DMS53 treated with DMSO at 0.1 percent for 48 hours (cell line): ENCODE results near the gene PDYN.

ENCODE experiments used
- DNase-seq: peaks from one replicate; lab custom pipeline; 2025; ENCODE audit not compliant: unreplicated experiment; lab: John Stamatoyannopoulos, UW

Gene PDYN

GRCh38 chr20:1952737-1953530 is 40.9 kb downstream of the PDYN start:
- DNase-seq, result no peak

- DNase-seq, result no peak
Observed at GRCh38 chr20:1951436-1952115, 42.3 kb downstream of the PDYN start.

DNA sequence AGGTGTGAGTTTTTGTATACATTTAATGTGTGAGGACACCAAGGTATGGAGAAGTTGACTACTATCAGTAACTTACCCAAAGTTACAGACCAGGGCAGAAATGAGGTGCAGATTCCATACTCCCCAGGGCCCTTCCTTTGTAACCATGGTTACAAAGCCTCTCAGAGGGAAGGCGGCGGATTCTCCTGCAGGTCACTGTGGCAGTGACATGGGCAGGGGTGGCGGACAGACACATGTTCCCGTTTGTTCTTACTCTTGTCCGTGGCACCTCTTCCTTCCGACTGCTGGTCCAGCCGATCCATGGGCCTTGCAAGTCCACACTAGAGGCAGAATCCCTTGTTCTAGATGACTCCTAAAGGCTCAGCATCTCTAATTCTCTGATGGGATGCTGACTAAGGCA is 43.0 kb downstream of the PDYN start:
- DNase-seq, result no peak

DNA sequence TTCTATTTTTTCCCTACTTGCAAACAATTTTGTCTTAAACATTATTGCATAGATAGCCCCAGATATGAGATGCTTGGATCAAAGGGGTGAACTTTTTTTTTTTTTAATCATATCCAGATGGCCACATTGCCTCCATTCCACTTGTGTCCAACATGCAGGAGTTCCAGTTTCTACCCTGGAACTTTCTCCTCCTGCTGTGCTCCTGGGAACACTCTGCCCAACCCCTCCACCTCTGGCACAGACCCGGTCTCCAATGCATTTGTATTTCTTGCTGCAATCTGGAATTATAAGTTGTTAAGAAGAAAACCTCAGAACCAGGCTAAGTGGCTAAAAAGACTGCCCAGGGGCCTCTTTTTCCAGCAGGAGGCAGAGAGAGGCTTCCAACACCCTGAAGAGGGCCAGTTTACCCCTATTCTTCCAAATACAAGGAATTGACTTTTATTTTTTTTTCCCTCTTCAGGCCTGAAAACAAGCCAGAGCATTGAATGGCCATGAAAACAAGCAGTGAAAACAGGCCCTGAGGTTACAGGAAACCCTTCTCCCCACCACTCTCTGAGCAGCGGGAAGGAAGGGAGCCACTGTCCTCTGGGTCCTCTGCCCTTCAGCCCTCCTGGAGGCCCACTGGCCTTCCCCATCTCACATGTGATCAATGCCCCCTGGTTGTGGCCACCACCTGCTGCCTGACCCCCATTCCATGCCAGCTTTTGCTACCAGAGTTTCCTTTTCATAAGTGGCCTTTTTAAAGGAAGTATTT is 44.3 kb downstream of the PDYN start:
- no peak for DNase-seq

GRCh38 chr20:1947535-1947846 is 46.4 kb downstream of the PDYN start:
- DNase-seq, result no peak

DNA sequence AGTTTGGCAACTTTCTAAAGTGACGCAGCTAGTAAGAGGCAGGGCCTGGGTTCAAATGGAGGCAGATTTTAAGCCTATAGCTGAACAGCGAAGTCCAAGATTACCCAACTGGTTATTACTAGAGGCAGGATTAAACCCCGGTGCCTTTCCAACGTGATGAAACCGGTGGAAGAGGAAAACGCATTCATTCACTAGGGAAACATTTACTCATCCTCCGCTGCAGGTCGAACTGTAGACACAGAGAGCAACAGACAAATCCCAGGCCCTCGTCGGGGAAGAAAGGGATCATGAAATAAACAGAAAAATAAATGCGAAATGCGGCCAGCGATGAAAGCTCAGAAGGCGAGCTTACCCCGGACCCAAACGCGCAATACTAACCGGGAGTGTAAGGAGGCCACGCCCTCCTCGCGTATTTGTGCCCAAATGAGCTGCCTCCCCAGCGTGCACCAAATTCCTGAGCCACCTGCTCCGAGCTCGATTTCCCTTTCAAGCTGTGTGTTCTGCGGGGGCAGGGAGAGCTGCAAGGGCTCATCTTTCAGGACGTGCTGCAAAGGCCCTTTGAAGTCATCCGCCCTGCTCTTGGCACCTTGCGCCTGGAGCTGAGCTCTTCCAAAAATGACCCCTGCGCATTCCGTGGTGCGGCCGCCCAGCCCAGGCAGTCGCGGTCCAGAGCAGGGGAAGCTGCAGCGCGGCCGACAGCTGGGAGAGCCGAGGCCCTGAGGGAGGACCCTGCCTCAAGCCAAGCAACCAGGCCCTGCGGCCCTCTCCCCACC is 46.9 kb downstream of the PDYN start:
- no peak for DNase-seq

DNA sequence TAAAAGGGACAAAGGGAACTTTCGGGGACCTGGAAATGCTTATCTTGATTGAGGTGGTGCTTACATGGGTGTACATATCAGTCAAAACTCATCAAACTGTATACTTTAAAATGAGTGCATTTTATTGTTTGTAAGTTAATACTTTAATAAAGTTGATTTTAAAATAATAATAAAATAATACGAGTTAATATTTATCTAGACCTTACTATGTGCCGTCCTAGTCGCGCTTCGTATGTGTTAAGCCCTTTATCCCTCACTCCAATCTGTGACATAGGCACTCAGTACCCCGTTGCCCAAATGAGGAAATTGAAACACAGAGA is 47.5 kb downstream of the PDYN start:
- DNase-seq, result no peak

DNA sequence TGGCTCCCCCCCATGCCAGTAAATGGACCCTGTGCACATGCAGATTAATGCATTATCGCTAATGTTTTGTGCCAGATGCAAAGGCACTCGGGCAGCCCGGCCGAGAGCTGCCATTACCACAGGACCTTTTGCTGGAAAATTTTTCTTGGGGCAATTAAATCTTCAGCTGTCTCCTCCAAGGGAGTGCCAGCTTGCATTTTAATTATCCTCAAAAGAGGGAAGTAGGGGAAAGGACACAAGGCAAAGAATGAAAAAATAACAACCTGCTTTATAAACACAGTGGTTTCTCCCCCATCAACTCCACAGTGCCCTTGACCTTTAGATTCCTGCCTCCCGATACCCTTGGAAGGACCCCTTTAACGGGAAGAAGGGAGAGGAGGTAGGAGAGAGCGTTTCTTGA is 48.2 kb downstream of the PDYN start:
- DNase-seq, result no peak

DNA sequence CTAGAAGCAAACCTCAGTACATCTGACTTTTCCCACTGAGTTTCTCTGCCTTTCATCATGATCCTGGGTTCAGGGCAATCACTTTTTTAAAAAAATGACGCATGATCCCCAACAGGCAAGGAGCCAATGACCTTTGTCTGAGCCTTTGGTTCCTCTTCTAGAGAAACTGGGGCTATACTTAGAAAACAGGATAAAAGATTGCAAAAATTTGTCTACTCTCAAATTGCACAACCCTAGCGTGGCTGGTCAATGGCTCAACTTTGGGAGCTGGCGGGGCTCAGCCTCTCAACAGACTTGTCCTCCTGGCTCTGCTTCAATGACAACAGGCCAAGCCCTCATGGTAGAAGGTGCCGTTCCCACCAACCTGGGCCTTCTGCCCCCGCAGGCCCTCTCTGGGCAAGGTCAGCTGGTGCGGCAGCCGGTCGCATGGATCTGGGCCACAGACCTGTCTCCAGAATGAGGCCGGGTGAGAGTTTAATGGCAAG is 48.7 kb downstream of the PDYN start:
- DNase-seq, result no peak

GRCh38 chr20:1944345-1945091 is 49.3 kb downstream of the PDYN start:
- no peak for DNase-seq

DNA sequence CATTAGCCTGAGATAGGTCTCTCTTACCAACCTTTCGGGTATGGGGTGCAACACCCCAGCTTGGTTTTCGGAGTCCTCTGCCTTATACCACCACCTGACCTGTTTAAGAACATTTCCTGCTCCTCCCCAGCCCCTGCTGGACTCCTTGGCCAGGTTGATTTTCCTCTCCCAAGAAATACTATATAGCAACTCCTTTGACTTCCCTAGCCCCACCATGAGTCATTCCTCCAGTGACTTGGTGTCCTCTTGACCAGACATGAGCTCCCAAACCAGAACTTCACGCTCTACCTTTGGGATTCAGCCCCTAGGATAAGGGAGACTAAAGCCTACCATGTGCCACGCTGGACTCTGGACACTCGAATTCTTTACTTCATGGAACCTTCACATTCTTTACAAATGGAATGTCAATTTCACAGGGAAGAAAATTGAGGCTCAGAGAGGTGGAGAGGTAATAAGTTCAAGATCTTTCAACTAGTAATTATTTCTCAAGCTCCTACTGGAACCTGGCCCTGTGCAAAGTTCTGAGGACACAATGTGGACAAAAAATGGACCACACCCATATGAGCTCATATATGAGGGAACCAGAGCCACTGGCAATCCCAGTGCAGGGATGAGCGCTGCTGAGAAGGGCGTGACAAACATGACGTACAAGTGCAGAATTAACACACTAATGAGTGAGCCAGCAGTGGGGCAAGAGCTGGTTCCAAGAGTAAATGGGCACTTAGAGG is 50.4 kb downstream of the PDYN start:
- DNase-seq, result no peak

- no peak for DNase-seq
Observed at GRCh38 chr20:1942486-1943274, 51.2 kb downstream of the PDYN start.

- no peak for DNase-seq
Observed at GRCh38 chr20:1942061-1942460, 51.8 kb downstream of the PDYN start.

DNA sequence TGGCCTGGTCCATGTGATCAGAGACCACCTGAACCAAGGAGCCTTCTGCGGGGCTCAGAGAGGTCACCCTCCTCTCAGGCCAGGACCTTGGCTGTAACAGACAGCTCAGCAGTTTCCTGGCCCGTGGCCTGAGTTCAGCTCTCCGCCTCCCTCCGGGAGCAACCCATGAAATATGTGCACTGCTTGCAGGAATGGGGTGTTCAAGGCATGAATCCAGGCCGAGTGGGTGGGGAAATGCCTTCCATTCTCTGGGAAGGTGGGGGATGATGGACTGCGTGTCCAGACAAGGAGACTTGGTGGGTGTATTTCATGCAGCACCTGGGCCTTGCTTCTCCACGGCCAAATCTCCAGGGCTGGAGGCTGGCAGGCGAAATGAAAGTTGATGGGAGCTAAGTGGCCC is 52.6 kb downstream of the PDYN start:
- DNase-seq, result no peak

GRCh38 chr20:1940581-1940980 is 53.3 kb downstream of the PDYN start:
- no peak for DNase-seq

DNA sequence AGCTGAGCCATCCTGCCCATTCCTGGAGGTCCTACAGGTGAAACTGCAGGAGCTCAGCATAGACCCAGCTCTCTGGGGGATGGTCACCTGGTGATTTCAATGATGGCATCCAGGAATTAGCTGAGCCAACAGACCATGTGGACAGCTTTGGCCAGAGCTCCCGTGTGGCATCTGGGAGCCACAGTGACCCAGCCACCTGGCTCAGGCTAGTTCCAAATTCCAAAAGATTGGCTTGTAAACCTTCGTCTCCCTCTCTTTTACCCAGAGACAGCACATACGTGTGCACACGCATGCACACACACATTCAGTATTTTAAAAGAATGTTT is 54.6 kb downstream of the PDYN start:
- no peak for DNase-seq

DNA sequence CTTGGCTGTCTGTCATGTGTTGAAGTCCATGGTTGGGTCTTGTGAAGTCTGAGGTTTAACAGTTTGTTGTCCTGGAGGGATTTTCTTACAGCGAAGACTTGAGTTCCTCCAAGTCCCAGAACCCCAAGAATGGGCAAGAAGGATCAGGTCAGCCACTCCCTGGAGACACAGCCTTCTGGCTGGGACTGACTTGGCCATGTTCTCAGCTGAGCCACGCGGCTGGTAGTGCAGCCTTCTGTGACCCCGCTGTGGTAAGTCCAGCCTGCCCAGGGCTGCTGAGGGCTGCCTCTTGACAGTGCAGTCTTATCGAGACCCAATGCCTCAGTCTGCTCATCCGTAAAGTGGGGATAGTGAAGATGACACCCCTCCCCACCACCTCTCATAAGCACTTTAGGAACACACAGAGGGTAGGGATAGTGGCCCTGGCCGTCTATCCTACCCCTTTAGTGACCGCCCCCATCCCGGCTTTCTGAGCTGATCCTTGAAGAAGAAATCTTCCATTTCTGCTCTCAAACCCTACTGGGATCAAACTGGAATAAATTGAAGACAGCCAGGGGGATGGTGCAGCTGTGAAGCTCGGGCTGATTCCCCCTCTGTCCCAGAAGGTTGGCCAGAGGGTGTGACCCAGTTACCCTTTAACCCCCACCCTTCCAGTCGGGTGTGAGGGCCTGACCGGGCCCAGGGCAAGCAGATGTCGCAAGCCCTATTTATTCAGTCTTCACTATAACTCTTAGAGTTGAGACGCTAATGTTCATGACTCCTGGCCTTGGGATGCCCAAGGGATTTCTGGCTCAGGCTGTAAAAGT is 55.2 kb downstream of the PDYN start:
- no peak for DNase-seq

DNA sequence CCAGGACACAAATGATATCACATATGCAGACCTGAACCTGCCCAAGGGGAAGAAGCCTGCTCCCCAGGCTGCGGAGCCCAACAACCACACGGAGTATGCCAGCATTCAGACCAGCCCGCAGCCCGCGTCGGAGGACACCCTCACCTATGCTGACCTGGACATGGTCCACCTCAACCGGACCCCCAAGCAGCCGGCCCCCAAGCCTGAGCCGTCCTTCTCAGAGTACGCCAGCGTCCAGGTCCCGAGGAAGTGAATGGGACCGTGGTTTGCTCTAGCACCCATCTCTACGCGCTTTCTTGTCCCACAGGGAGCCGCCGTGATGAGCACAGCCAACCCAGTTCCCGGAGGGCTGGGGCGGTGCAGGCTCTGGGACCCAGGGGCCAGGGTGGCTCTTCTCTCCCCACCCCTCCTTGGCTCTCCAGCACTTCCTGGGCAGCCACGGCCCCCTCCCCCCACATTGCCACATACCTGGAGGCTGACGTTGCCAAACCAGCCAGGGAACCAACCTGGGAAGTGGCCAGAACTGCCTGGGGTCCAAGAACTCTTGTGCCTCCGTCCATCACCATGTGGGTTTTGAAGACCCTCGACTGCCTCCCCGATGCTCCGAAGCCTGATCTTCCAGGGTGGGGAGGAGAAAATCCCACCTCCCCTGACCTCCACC is 56.4 kb downstream of the PDYN start:
- DNase-seq, result no peak
